H1 (cell line): Measurements from ENCODE around the gene FBXW2. TPM values are rescaled to one million over a fixed set of nuclear protein-coding genes. Genes with fewer than 3 reads are reported as not detected.

ENCODE experiments used
- CTCF ChIA-PET: fragments of 300-600 bp; sonication (Branson Sonifier 250); formaldehyde crosslinking; loops from one replicate; lab custom pipeline; 2021; ENCODE audit not compliant: partially characterized antibody; lab: Charles Lee
- POLR2A ChIA-PET: fragments of 300-600 bp; sonication (Branson Sonifier 250); formaldehyde crosslinking; loops from one replicate; lab custom pipeline; 2021; ENCODE audit warnings: inconsistent platforms; ENCODE audit not compliant: partially characterized antibody; lab: Charles Lee
- DNase-seq, 2 experiments: peaks; one replicate each; pipeline versions ENCODE4 v3.0.0 to v3.0.0-alpha.2; 2010 to 2022; ENCODE audit warnings: low spot score in 2 of 2, low read depth in 1 of 2, mixed read lengths in 1 of 2
- FAIRE-seq: peaks from 2 replicates; lab custom pipeline; 2011; peaks lifted over from hg19 to GRCh38; lab: Jason Lieb, UNC
- H2AFZ ChIP-seq: 2 replicates; pipeline ENCODE4 v1.8.1; 2012; ENCODE audit warnings: low read length, inconsistent platforms
- H2AK5ac ChIP-seq: 2 replicates; pipeline ENCODE4 v1.6.1; 2013; ENCODE audit warnings: low read depth, low read length
- H2BK120ac ChIP-seq: replicated peaks from 2 replicates; pipeline ENCODE3; 2013; ENCODE audit warnings: low read depth, low read length, inconsistent platforms
- H2BK12ac ChIP-seq: 2 replicates; pipeline ENCODE4 v1.6.1; 2013; ENCODE audit warnings: low read depth, low read length
- H2BK15ac ChIP-seq: 2 replicates; pipeline ENCODE4 v1.6.1; 2013; ENCODE audit warnings: low read length
- H2BK20ac ChIP-seq: 2 replicates; pipeline ENCODE4 v1.6.1; 2013; ENCODE audit warnings: low read length
- H2BK5ac ChIP-seq: 2 replicates; pipeline ENCODE4 v1.6.1; 2013; ENCODE audit warnings: low read depth, low read length
- H3K14ac ChIP-seq: 2 replicates; pipeline ENCODE4 v1.6.1; 2013; ENCODE audit warnings: inconsistent platforms; ENCODE audit not compliant: insufficient read length
- H3K18ac ChIP-seq: 2 replicates; pipeline ENCODE4 v1.6.1; 2013; ENCODE audit warnings: low read length; ENCODE audit errors: extremely low read depth
- H3K23ac ChIP-seq: 2 replicates; pipeline ENCODE4 v1.6.1; 2013; ENCODE audit warnings: inconsistent platforms; ENCODE audit not compliant: insufficient read length
- H3K23me2 ChIP-seq: 2 replicates; pipeline ENCODE4 v1.6.1; 2013; ENCODE audit warnings: low read depth, low read length
- H3K27ac ChIP-seq: 2 replicates; pipeline ENCODE4 v1.6.1; 2011; ENCODE audit warnings: low read depth, low read length, inconsistent platforms
- H3K27me3 ChIP-seq, 4 experiments: replicated peaks in 1 of 4; 1 replicate in 1 of 4; 2 replicates in 3 of 4; pipeline versions ENCODE4 v1.6.1 to v1.8.1; 2011 to 2013; ENCODE audit warnings: low read length in 3 of 4, mild to moderate bottlenecking in 3 of 4, inconsistent platforms in 2 of 4, mixed read lengths in 2 of 4, moderate library complexity in 1 of 4; ENCODE audit not compliant: control insufficient read depth in 3 of 4, insufficient read depth in 3 of 4; ENCODE audit errors: extremely low read depth in 1 of 4
- H3K36me3 ChIP-seq, 4 experiments: 2 replicates each; pipeline versions ENCODE4 v1.6.1 to v1.8.1; 2011 to 2013; ENCODE audit warnings: mild to moderate bottlenecking in 4 of 4, low read length in 3 of 4, moderate library complexity in 2 of 4, control low read depth in 1 of 4, inconsistent platforms in 1 of 4; ENCODE audit not compliant: insufficient read depth in 4 of 4, control insufficient read depth in 2 of 4
- H3K4ac ChIP-seq: replicated peaks from 2 replicates; pipeline ENCODE3; 2013; ENCODE audit warnings: low read length, low read depth, mixed read lengths, inconsistent platforms; ENCODE audit not compliant: insufficient read length
- H3K4me1 ChIP-seq, 4 experiments: replicated peaks in 1 of 4; 1 replicate in 1 of 4; 2 replicates in 3 of 4; pipeline versions ENCODE4 v1.6.1 to v1.8.1; 2011 to 2013; ENCODE audit warnings: low read length in 3 of 4, inconsistent platforms in 2 of 4, mixed read lengths in 1 of 4; ENCODE audit not compliant: insufficient read depth in 4 of 4, control insufficient read depth in 3 of 4
- H3K4me2 ChIP-seq, 2 experiments: 2 replicates each; pipeline versions ENCODE4 v1.6.1 to v1.8.1; 2011 to 2013; ENCODE audit warnings: low read depth in 2 of 2, low read length in 2 of 2, control low read depth in 1 of 2, inconsistent platforms in 1 of 2, mild to moderate bottlenecking in 1 of 2; ENCODE audit not compliant: insufficient read depth in 1 of 2
- H3K4me3 ChIP-seq, 4 experiments: fragments of 200-600, 300-600 bp in 1 of 4; sonication (generic), shearing (Covaris generic), sonication (Bioruptor Twin) in 1 of 4; 2 replicates each; pipeline versions ENCODE4 v1.5.1 to v1.8.1; 2011 to 2016; ENCODE audit warnings: low read length in 4 of 4, low read depth in 3 of 4, control low read depth in 2 of 4, inconsistent platforms in 2 of 4, mild to moderate bottlenecking in 2 of 4, mixed read lengths in 1 of 4, moderate library complexity in 1 of 4; ENCODE audit not compliant: insufficient read depth in 2 of 4; ENCODE audit errors: extremely low read depth in 1 of 4
- H3K56ac ChIP-seq: replicated peaks from 2 replicates; pipeline ENCODE3; 2013; ENCODE audit warnings: low read depth, mild to moderate bottlenecking, mixed read lengths, low read length, inconsistent platforms; ENCODE audit not compliant: insufficient read length
- H3K79me1 ChIP-seq: 2 replicates; pipeline ENCODE4 v1.6.1; 2013; ENCODE audit warnings: low read depth, low read length, control low read depth
- H3K79me2 ChIP-seq, 2 experiments: 2 replicates each; pipeline versions ENCODE4 v1.6.1 to v1.8.1; 2012 to 2013; ENCODE audit warnings: low read length in 2 of 2, mild to moderate bottlenecking in 2 of 2, inconsistent platforms in 1 of 2; ENCODE audit not compliant: insufficient read depth in 2 of 2, control insufficient read depth in 1 of 2
- H3K9ac ChIP-seq, 4 experiments: replicated peaks in 1 of 4; 1 replicate in 1 of 4; 2 replicates in 3 of 4; pipeline versions ENCODE4 v1.6.1 to v1.8.1; 2011 to 2013; ENCODE audit warnings: low read depth in 3 of 4, low read length in 3 of 4, control low read depth in 2 of 4, mild to moderate bottlenecking in 2 of 4, moderate library complexity in 2 of 4, inconsistent platforms in 1 of 4; ENCODE audit errors: extremely low read depth in 1 of 4
- H3K9me3 ChIP-seq, 2 experiments: 2 replicates each; pipeline versions ENCODE4 v1.6.1 to v1.8.1; 2012 to 2013; ENCODE audit warnings: mild to moderate bottlenecking in 2 of 2, moderate library complexity in 2 of 2, control low read depth in 1 of 2, inconsistent platforms in 1 of 2, low read depth in 1 of 2, low read length in 1 of 2, mixed read lengths in 1 of 2; ENCODE audit not compliant: insufficient read depth in 2 of 2
- H4K20me1 ChIP-seq, 2 experiments: replicated peaks in 1 of 2; 2 replicates each; pipeline versions ENCODE3 to v1.8.1; 2011 to 2013; ENCODE audit warnings: inconsistent platforms in 2 of 2, low read length in 2 of 2, mild to moderate bottlenecking in 1 of 2; ENCODE audit not compliant: insufficient read depth in 2 of 2, control insufficient read depth in 1 of 2
- H4K5ac ChIP-seq: 2 replicates; pipeline ENCODE4 v1.6.1; 2013; ENCODE audit warnings: low read length, low read depth, mixed read lengths, inconsistent platforms; ENCODE audit not compliant: insufficient read length
- H4K8ac ChIP-seq: 2 replicates; pipeline ENCODE4 v1.8.0; 2013; ENCODE audit warnings: mild to moderate bottlenecking, moderate library complexity, low read length, inconsistent platforms; ENCODE audit not compliant: insufficient read depth; ENCODE audit errors: extremely low read depth
- H4K91ac ChIP-seq: replicated peaks from 2 replicates; pipeline ENCODE3; 2013; ENCODE audit warnings: low read length, mixed read lengths, inconsistent platforms; ENCODE audit not compliant: insufficient read length
- BRCA1 ChIP-seq: IDR thresholded peaks from 2 replicates; pipeline ENCODE4 v1.6.1; 2012; ENCODE audit warnings: low read depth, low read length, improper control_type of control experiment
- HDAC2 ChIP-seq, 2 experiments: fragments of 300-600 bp in 1 of 2; sonication (generic) in 1 of 2; IDR thresholded peaks; 2 replicates each; pipeline ENCODE4 v1.6.1; 2011 to 2012; ENCODE audit warnings: low read depth in 2 of 2, low read length in 2 of 2, mild to moderate bottlenecking in 2 of 2, moderate library complexity in 2 of 2, borderline replicate concordance in 1 of 2, inconsistent platforms in 1 of 2
- HDAC6 ChIP-seq: IDR thresholded peaks from one replicate; pipeline ENCODE4 v1.7.1; 2012; ENCODE audit warnings: low read depth, mild to moderate bottlenecking, inconsistent platforms, low read length, moderate library complexity
- SP2 ChIP-seq: IDR thresholded peaks from 2 replicates; pipeline ENCODE4 v1.6.1; 2012; ENCODE audit warnings: mild to moderate bottlenecking, low read length, inconsistent platforms
- WGBS, 2 experiments: shearing (Covaris generic) in 1 of 2; methylation state at CpG; one replicate each; pipeline versions ENCODE4 v1.1.6 to v1.1.7; 2013 to 2015; ENCODE audit warnings: low lambda C conversion rate in 2 of 2, mixed read lengths in 2 of 2, inconsistent platforms in 1 of 2, low coverage in 1 of 2, missing lambda C conversion rate in 1 of 2; ENCODE audit not compliant: insufficient replicate concordance in 2 of 2, insufficient coverage in 1 of 2, insufficient read length in 1 of 2; ENCODE audit errors: extremely low coverage in 1 of 2, missing lambda C conversion rate in 1 of 2; 5-methylcytosine and 5-hydroxymethylcytosine counted together
- polyA plus RNA-seq, 7 experiments: library from polyadenylated mRNA; depleted of rRNA in 3 of 7; stranded (reverse) in 5 of 7; unstranded in 2 of 7; fragments of >200 nt in 5 of 7; fragments of 200-250 nt in 2 of 7; gene quantifications; 1 replicate in 5 of 7; 2 replicates in 1 of 7; 4 replicates in 1 of 7; pipeline versions ENCODE4 v1.2.1 to v1.2.3, GENCODE V29; 2011 to 2013; ENCODE audit warnings: missing spikeins in 2 of 7, mixed read lengths in 2 of 7
- total RNA-seq: library from RNA; stranded (reverse); fragmentation: NEBNext Ultra II Directional; extraction: Animal tissue kit (Norgen Biotek cat#: 25700); gene quantifications from 2 replicates; pipeline ENCODE4 v1.2.1, GENCODE V29; 2021

The FBXW2 gene
- total and polyA plus RNA-seq, 2 of the 8 experiments (the other 6 are each of a cell fraction or from before 2014, with no cell fraction given), result 19.2 to 65.3 TPM

- Histone ChIP-seq H2BK15ac (no peak overlapping the region), H3K4me3 (no peak overlapping the region), H2BK120ac (no peak overlapping the region), H4K20me1 (peaks cover 0 to 2% of the 10 kb centered on the region in 2 experiments), H3K18ac (no peak overlapping the region), H3K27ac (no peak overlapping the region), H3K56ac (no peak overlapping the region), H3K23ac (no peak overlapping the region), H4K5ac (no peak overlapping the region), H2AK5ac (no peak overlapping the region), H3K23me2 (no peaks in the 10 kb centered on the region), H3K79me1 (no peaks in the 10 kb centered on the region), H4K8ac (no peak overlapping the region), H3K4me2 (no peak overlapping the region), H3K9ac (no peak overlapping the region), H2AFZ (no peak overlapping the region), H3K27me3 (no peaks in the 10 kb centered on the region), H2BK12ac (no peak overlapping the region), H3K4me1 (no peaks in the 10 kb centered on the region), H3K14ac (no peak overlapping the region), H3K36me3 (peaks cover 0 to 4% (median 0%) of the 10 kb centered on the region in 4 experiments; a peak in 3 of 8 replicates), H3K9me3 (no peaks in the 10 kb centered on the region), H2BK20ac (no peak overlapping the region), H2BK5ac (no peak overlapping the region), H4K91ac (no peak overlapping the region), H3K79me2 (no peaks in the 10 kb centered on the region), H3K4ac (no peak overlapping the region)
- whole genome bisulfite sequencing, 2 experiments, result 89% methylated on average over 2 of the region's 2 CpGs; no CpG with 5 or more reads in 1 of the 2 experiments
- ChIA-PET CTCF (interaction anchor here (0.6 to 4.6 kb wide), 26 partner anchors 11 to 577 kb away, joined by 3 to 31 read pairs (median 4); no protein-coding TSS in a partner anchor), POLR2A (interaction anchor here (0.6 to 1.8 kb wide), 3 partner anchors 10 to 321 kb away, joined by 3 to 6 read pairs (median 3); no protein-coding TSS in a partner anchor)
- DNase-seq (no peak), FAIRE-seq (no peak)
- TF ChIP-seq HDAC6, result no peak
- TF ChIP-seq HDAC2 (IDR thresholded peaks at IDR 0.05; ENCODE audit: borderline replicate concordance in 1 of 2, low read depth in 2 of 2, low read length in 2 of 2), result no peak
- no peak for TF ChIP-seq BRCA1
- no peak for TF ChIP-seq SP2
Observed at GRCh38 chr9:120755044-120755443, 38.2 kb downstream of the FBXW2 start.
